Activated gamma-delta T cell treated with anti-CD3 and anti-CD28 coated beads, Interleukin-2, amount 50 U/mL, for 16 hours (primary cell): ENCODE results near the gene LIMD2.
"Not testable (repeated sequence)": the region's sequence is repeated elsewhere in the genome, so short reads cannot be mapped to it uniquely, and the experiment has no call there.

ENCODE experiments used
- DNase-seq: peaks from one replicate; pipeline ENCODE4 v3.0.0-alpha.2; 2020; ENCODE audit warnings: low read depth

LIMD2 gene

GRCh38 chr17:63699638-63700527, at the start of gene LIMD2:
Gene LIMD2 (minus strand): TSS chr17:63700125. CDS start chr17:63699298, 827 bp downstream.
- DNase-seq = peak; percentile 80

GRCh38 chr17:63741408-63742173, 41.7 kb upstream of the LIMD2 start, which contains the start of gene STRADA:
Gene STRADA (minus strand): TSS chr17:63741799. CDS start chr17:63728369, 13,430 bp downstream.
- DNase-seq = peak; percentile 98

DNA sequence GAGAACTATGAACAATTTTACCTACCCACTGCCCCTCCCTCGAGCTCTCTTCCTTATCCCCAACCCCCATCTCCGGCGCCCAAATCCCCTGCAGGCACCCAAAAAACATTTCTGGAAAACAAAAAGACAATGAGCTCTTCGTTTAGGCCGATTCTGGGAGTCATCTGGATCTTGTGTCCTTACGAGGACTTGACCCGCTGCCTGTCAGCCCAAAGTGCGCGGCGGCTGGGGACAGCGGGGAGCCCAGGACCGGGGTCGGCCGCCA, 41.1 kb upstream of the LIMD2 start:
- DNase-seq = no peak

DNA sequence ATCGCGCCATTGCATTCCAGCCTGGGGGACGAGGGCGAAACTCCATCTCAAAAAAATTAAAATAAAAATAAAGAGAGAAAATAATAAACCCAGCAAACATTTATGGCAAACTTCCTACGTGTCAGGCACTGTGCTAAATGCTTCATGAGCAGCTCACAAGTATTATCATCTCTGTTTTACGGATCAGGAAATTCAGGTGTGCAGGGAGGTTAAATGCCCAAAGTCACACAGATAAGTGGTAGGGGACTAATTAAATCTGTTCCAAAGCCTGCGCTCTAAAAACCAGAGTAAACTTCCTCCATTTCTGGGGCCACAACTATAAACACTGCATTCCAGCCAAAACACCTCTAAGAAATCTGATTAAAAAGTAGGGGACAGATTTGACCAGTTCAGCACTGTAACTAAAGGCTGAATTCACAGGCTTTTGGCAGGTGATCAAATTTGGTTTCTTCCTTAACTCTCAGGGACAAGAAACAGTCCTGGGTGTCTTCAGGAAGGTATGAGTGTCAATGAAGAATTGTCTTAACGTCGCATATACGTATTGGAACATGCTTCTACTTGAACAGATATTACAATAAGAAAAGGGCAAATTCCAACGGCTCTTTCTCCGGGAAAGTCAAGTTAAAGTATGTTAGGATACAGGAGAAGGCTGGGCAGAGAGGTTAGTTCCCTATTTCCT, 40.7 kb upstream of the LIMD2 start:
- no peak for DNase-seq

DNA sequence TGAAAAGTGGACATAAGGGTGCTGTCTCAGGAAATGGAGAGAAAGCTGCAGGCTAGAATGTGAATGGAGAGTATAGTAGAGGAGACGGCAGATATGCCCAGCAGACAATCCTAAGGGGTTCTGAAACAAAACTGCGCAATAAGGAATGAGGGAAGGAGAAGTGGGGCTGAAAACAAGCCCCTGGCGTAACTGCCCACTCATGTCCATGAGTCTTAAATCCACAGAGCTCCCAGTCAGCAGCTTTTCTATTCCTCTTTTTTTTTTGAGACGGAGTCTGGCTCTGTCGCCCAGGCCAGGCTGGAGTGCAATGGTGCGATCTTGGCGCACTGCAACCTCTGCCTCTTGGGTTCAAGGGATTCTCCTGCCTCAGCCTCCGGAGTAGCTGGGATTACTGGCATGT, 35.8 kb upstream of the LIMD2 start:
- no peak for DNase-seq

DNA sequence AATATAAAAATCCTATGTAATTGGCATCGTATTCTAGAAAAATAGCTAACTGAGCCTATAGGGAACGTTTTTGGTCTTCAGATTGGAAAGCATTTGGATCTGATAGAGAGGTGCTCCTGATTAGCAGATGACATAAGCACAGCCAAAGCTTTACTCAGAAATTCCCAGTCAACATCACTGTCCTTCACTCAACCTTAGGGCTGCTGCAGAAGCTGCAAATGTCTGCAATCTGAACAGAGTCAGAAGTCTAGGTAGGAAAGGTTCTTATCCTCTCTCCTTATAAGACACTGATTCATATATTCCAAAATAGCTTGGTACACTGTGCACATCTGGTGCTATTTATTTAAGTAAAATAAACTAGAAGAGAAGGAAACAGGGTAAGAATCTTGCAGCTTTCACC, 22.5 kb upstream of the LIMD2 start:
- DNase-seq = no peak

GRCh38 chr17:63720194-63720593, 20.3 kb upstream of the LIMD2 start:
- DNase-seq = not testable (repeated sequence)

DNA sequence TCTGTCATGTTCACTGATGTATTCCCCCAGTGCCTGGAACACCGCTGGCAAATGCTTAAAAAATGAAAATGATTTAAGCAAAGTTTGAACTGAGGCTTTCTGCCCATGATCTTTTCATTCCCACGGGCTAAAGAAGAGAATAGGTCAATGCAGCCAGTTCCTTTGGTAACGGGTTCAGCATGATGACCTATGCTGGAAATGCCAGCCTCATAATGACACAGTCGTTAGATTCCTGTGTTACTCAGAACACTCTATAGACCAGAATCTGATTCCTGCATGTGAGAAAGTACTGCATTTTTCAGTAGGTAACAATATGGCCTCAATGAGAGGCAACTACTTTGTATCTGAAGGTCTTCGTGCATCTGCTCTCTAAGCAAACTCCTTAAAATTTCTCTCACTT, 19.1 kb upstream of the LIMD2 start:
- DNase-seq = no peak

GRCh38 chr17:63716426-63716825, 16.5 kb upstream of the LIMD2 start:
- no peak for DNase-seq

- DNase-seq = no peak
Observed at GRCh38 chr17:63714550-63715277, 14.8 kb upstream of the LIMD2 start.

DNA sequence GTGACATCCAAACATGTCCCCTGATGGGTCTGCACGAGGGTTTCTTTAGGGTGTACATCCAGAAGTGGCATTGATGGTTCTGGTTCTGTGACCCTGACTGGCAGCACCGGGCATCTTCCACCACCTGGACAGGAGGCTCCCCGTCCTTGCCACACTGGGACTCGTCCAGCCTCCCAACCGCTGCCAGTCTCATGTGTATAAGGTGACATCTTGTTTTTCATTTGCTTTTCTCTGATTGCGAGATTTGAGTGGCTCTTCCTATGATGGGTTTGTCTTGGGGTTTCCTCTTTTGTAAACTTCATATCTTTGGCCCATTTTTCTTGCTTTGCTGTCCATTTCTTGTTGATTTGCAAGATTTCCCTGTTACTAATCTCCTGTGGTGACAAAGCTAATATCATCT, 9.2 kb upstream of the LIMD2 start:
- DNase-seq = no peak

GRCh38 chr17:63707151-63707550, 7.2 kb upstream of the LIMD2 start:
- DNase-seq = no peak

DNA sequence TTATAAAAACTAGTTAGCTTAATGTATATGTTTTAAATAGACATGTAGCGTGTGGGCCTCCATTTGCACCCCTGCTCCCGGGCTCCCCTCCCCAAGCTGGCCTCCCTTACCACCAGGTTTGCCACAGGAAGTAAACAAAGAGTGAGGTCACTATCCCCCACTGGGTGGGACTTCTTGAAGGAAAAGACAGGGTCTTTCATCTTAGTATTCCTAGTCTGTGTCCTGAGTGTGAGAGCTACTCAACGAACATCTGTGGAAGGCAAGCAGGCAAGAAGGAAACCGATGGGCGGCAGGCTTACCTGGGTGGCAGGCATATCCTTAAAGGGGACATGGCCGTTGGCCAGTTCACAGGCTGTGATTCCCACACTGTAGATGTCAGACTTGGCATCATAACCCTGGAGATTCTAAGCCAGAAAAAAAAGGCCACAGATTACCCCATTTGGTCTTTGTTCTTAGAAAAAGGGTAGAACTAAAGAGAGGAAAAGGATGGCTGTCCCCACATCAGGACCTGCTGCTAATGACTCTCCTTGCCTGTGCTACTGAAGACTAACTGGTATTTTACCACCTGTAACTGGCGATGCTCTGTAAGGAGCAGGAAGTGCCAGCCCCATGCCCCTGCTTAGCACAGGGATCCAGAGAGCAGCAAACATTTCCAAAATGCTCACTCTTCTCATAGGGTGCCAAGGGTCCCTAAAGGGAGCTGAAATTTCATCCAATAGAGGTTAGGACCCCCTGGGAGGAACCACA, 6.6 kb upstream of the LIMD2 start:
- DNase-seq = no peak

GRCh38 chr17:63705657-63706056, 5.7 kb upstream of the LIMD2 start:
- DNase-seq = no peak

GRCh38 chr17:63704836-63705235, 4.9 kb upstream of the LIMD2 start:
- no peak for DNase-seq

GRCh38 chr17:63704259-63704576, 4.3 kb upstream of the LIMD2 start:
- DNase-seq = no peak

DNA sequence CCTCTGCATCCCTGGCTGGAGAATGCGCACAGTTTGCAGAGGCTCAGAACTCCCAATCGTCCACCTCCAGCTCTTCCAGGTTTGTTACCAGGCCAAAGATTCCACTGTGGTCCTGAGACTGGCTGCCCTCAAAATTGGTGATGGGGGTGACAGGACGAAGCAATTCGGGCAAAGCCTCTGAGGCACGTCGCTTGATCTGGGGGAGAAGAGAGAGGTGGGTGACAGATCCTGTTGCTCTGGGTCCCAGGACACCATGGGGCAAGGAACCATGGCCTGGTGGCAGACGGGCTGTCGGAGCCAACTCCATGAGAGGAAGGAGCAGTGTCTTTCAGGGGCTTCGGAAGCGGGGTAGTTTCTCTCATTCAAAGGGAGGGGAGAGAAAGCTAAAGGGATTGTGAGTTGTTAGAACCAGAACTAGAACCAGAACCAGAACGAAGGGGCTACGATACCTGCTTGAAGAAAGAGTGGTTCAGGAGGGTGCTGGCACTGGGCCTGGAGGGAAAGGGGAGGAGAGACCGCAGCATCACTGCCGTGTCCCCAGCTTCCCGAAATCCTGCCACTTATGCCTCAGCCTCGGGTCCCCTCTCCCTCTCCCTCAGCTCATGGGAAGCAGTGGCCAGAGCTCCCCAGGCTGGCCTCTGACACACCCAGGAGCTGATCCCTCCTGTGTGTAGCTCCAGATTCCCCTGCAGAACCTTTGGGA, 3.8 kb upstream of the LIMD2 start:
- no peak for DNase-seq

- DNase-seq = no peak
Observed at GRCh38 chr17:63703029-63703428, 3.1 kb upstream of the LIMD2 start.

DNA sequence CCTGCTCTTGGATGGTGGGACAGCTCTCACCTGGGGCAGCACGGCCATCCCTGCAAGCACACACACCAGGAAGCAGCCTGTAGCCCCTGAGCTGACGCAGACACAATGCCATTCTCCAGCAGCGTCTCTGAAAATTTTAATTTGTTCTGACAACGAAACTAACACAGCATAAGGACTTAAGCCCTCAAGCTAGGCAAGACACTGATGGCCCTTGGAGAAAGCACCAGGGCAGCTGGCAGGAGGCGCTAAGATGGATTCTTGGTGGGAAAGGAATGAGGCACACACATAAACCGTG, 2.7 kb upstream of the LIMD2 start:
- no peak for DNase-seq

GRCh38 chr17:63701868-63702720, 2.2 kb upstream of the LIMD2 start:
- peak; percentile 55 for DNase-seq
